Tibial nerve (tissue), 3 donors: ENCODE results near the gene BRI3BP.

ENCODE experiments used
- CTCF ChIP-seq, 5 experiments: fragments of 200-600 bp in 3 of 5; fragments of 450-650 bp in 2 of 5; sonication (generic) in 3 of 5; IDR thresholded peaks; one replicate each; pipeline ENCODE4 v1.5.1; 2016 to 2019; ENCODE audit warnings: antibody characterized with exemption in 5 of 5, mild to moderate bottlenecking in 3 of 5, moderate library complexity in 2 of 5
- POLR2A ChIP-seq, 2 donors: fragments of 450-650 bp; IDR thresholded peaks; one replicate each; pipeline ENCODE4 v1.6.1; 2017; ENCODE audit warnings: antibody characterized with exemption in 2 of 2, mild to moderate bottlenecking in 2 of 2, moderate library complexity in 2 of 2

GRCh38 chr12:125015680-125016310 is 22.4 kb downstream of the BRI3BP start:
- TF ChIP-seq CTCF (IDR thresholded peaks at IDR 0.05): no peak
- TF ChIP-seq POLR2A (IDR thresholded peaks at IDR 0.05): no peak
